HUES48 (cell line): ENCODE results near the gene IL15RA.

Experiments used
- H3K27ac ChIP-seq: one replicate; pipeline ENCODE4 v1.7.0; 2013; ENCODE audit warnings: low read depth, low read length, inconsistent platforms
- H3K27me3 ChIP-seq: 2 replicates; pipeline ENCODE4 v1.6.1; 2013; ENCODE audit warnings: mild to moderate bottlenecking, low read length; ENCODE audit not compliant: control insufficient read depth, insufficient read depth
- H3K36me3 ChIP-seq: 2 replicates; pipeline ENCODE4 v1.6.1; 2013; ENCODE audit warnings: low read length; ENCODE audit not compliant: control insufficient read depth, insufficient read depth
- H3K4me1 ChIP-seq: 2 replicates; pipeline ENCODE4 v1.6.1; 2013; ENCODE audit warnings: mild to moderate bottlenecking, low read length; ENCODE audit not compliant: control insufficient read depth, insufficient read depth
- H3K4me3 ChIP-seq: 2 replicates; pipeline ENCODE4 v1.5.1; 2013; ENCODE audit warnings: mild to moderate bottlenecking, low read depth, low read length
- H3K9ac ChIP-seq: 2 replicates; pipeline ENCODE4 v1.6.1; 2013; ENCODE audit warnings: mild to moderate bottlenecking, low read depth, low read length, moderate library complexity
- H3K9me3 ChIP-seq: 2 replicates; pipeline ENCODE4 v1.6.1; 2013; ENCODE audit warnings: low read length; ENCODE audit not compliant: control insufficient read depth, insufficient read depth

Gene IL15RA

GRCh38 chr10:5985029-5985428 is 7.7 kb upstream of the IL15RA start:
- H3K27ac ChIP-seq, result no peak overlapping the region
- no peaks in the 10 kb centered on the region for H3K36me3 ChIP-seq
- H3K4me1 ChIP-seq, result no peaks in the 10 kb centered on the region
- H3K9ac ChIP-seq, result no peak overlapping the region
- no peak overlapping the region for H3K4me3 ChIP-seq
- no peaks in the 10 kb centered on the region for H3K9me3 ChIP-seq
- no peaks in the 10 kb centered on the region; the same call in 1 of the 2 replicates for H3K27me3 ChIP-seq

- no peak overlapping the region for H3K27ac ChIP-seq
- peaks cover 10% of the 10 kb centered on the region for H3K27me3 ChIP-seq
- no peaks in the 10 kb centered on the region for H3K9me3 ChIP-seq
- H3K4me3 ChIP-seq, result no peak overlapping the region
- H3K4me1 ChIP-seq, result no peaks in the 10 kb centered on the region
- H3K36me3 ChIP-seq, result no peaks in the 10 kb centered on the region
- no peak overlapping the region for H3K9ac ChIP-seq
Observed at GRCh38 chr10:5983774-5984173, 6.4 kb upstream of the IL15RA start.

GRCh38 chr10:5981529-5981928 is 4.2 kb upstream of the IL15RA start:
- Histone ChIP-seq H3K4me1 (no peaks in the 10 kb centered on the region), H3K9ac (no peak overlapping the region), H3K9me3 (no peaks in the 10 kb centered on the region), H3K4me3 (no peak overlapping the region), H3K27ac (no peak overlapping the region), H3K27me3 (peaks cover 32% of the 10 kb centered on the region), H3K36me3 (no peaks in the 10 kb centered on the region)

- Histone ChIP-seq H3K4me3 (peak overlapping the region; percentile 92), H3K27ac (no peak overlapping the region), H3K9me3 (no peaks in the 10 kb centered on the region), H3K4me1 (peaks cover 4% of the 10 kb centered on the region; the same call in 1 of the 2 replicates), H3K27me3 (peaks cover 49% of the 10 kb centered on the region), H3K36me3 (no peaks in the 10 kb centered on the region), H3K9ac (no peak overlapping the region)
Observed at GRCh38 chr10:5978230-5978489, 817 bp upstream of the IL15RA start.

- H3K27me3 ChIP-seq, result peaks cover 49% of the 10 kb centered on the region
- peaks cover 4% of the 10 kb centered on the region; the same call in 1 of the 2 replicates for H3K4me1 ChIP-seq
- H3K36me3 ChIP-seq, result no peaks in the 10 kb centered on the region
- H3K9me3 ChIP-seq, result no peaks in the 10 kb centered on the region
- no peak overlapping the region for H3K27ac ChIP-seq
- H3K9ac ChIP-seq, result peak overlapping the region; percentile 24; the same call in 1 of the 2 replicates
- peak overlapping the region; percentile 92 for H3K4me3 ChIP-seq
Observed at GRCh38 chr10:5976512-5977470, 552 bp downstream of the IL15RA start.

GRCh38 chr10:5975641-5976473 is 1.5 kb downstream of the IL15RA start:
- Histone ChIP-seq H3K27ac (no peak overlapping the region), H3K9me3 (no peaks in the 10 kb centered on the region), H3K4me3 (peak overlapping the region; percentile 92; the same call in 1 of the 2 replicates), H3K36me3 (no peaks in the 10 kb centered on the region), H3K27me3 (peaks cover 49% of the 10 kb centered on the region), H3K9ac (no peak overlapping the region), H3K4me1 (peaks cover 4% of the 10 kb centered on the region; the same call in 1 of the 2 replicates)

GRCh38 chr10:5973069-5973468 is 4.3 kb downstream of the IL15RA start:
- Histone ChIP-seq H3K4me3 (no peak overlapping the region), H3K4me1 (peaks cover 4% of the 10 kb centered on the region; the same call in 1 of the 2 replicates), H3K27me3 (peaks cover 32% of the 10 kb centered on the region), H3K27ac (no peak overlapping the region), H3K9ac (no peak overlapping the region), H3K9me3 (no peaks in the 10 kb centered on the region), H3K36me3 (no peaks in the 10 kb centered on the region)

GRCh38 chr10:5971886-5972285 is 5.5 kb downstream of the IL15RA start:
- Histone ChIP-seq H3K36me3 (no peaks in the 10 kb centered on the region), H3K4me1 (peaks cover 4% of the 10 kb centered on the region; the same call in 1 of the 2 replicates), H3K27me3 (peaks cover 20% of the 10 kb centered on the region), H3K27ac (no peak overlapping the region), H3K9me3 (no peaks in the 10 kb centered on the region), H3K4me3 (no peak overlapping the region), H3K9ac (no peak overlapping the region)

- H3K9me3 ChIP-seq, result no peaks in the 10 kb centered on the region
- no peak overlapping the region for H3K27ac ChIP-seq
- peaks cover 15% of the 10 kb centered on the region for H3K27me3 ChIP-seq
- no peak overlapping the region for H3K9ac ChIP-seq
- H3K36me3 ChIP-seq, result no peaks in the 10 kb centered on the region
- peaks cover 2% of the 10 kb centered on the region; the same call in 1 of the 2 replicates for H3K4me1 ChIP-seq
- H3K4me3 ChIP-seq, result no peak overlapping the region
Observed at GRCh38 chr10:5971315-5971832, 6.0 kb downstream of the IL15RA start.

- H3K4me3 ChIP-seq, result no peak overlapping the region
- no peaks in the 10 kb centered on the region for H3K36me3 ChIP-seq
- H3K27me3 ChIP-seq, result peaks cover 7% of the 10 kb centered on the region
- H3K4me1 ChIP-seq, result no peaks in the 10 kb centered on the region
- H3K9ac ChIP-seq, result no peak overlapping the region
- no peaks in the 10 kb centered on the region for H3K9me3 ChIP-seq
- H3K27ac ChIP-seq, result no peak overlapping the region
Observed at GRCh38 chr10:5970527-5970926, 6.8 kb downstream of the IL15RA start.
